BJ (cell line): Measurements from ENCODE around the gene ZFR2. TPM values are rescaled to one million over a fixed set of nuclear protein-coding genes. Genes with fewer than 3 reads are reported as not detected.

Experiments used
- CTCF ChIA-PET: fragments of 350-600 bp; formaldehyde crosslinking; extraction: SDS; loops from one replicate; lab custom pipeline; 2021; ENCODE audit warnings: antibody characterized with exemption, inconsistent platforms; lab: Yijun Ruan, JAX
- POLR2A ChIA-PET: fragments of 300-600 bp; sonication (Branson Sonifier 250); formaldehyde crosslinking; extraction: SDS; loops from one replicate; lab custom pipeline; 2021; ENCODE audit warnings: antibody characterized with exemption; lab: Charles Lee
- DNase-seq: peaks from one replicate; pipeline ENCODE4 v3.0.0-alpha.2; 2011; ENCODE audit warnings: low read depth
- H3K27me3 ChIP-seq: 2 replicates; pipeline ENCODE4 v1.6.0; 2011; ENCODE audit warnings: low read length; ENCODE audit not compliant: control insufficient read depth, insufficient read depth
- H3K36me3 ChIP-seq: 2 replicates; pipeline ENCODE4 v1.5.1; 2011; ENCODE audit warnings: low read length; ENCODE audit not compliant: control insufficient read depth, insufficient read depth
- H3K4me3 ChIP-seq: 2 replicates; pipeline ENCODE4 v1.5.1; 2011; ENCODE audit warnings: low read depth, mild to moderate bottlenecking, control low read depth, low read length
- CTCF ChIP-seq: IDR thresholded peaks from 2 replicates; pipeline ENCODE4 v1.5.1; 2011; ENCODE audit warnings: low read depth, mild to moderate bottlenecking, control low read depth, inconsistent platforms, low read length, moderate library complexity; ENCODE audit not compliant: insufficient read depth
- polyA plus RNA-seq: library from polyadenylated mRNA; depleted of rRNA; stranded (reverse); fragments of >200 nt; gene quantifications from 2 replicates; pipeline ENCODE4 v1.2.3, GENCODE V29; 2011

The ZFR2 gene
- polyA plus RNA-seq, 1 experiment: 0.15 TPM

- no peak for TF ChIP-seq CTCF
- DNase-seq: no peak
- ChIA-PET POLR2A (no interaction called here), CTCF (no interaction called here)
- Histone ChIP-seq H3K4me3 (no peak overlapping the region), H3K27me3 (no peaks in the 10 kb centered on the region), H3K36me3 (no peaks in the 10 kb centered on the region)
These were observed 54.2 kb downstream of the ZFR2 start for GRCh38 chr19:3814648-3815047.

- Histone ChIP-seq H3K4me3 (no peak overlapping the region), H3K27me3 (no peaks in the 10 kb centered on the region), H3K36me3 (no peaks in the 10 kb centered on the region)
- no peak for TF ChIP-seq CTCF
- ChIA-PET POLR2A (no interaction called here), CTCF (interaction anchor here (3.5 kb wide), 1 partner anchor 8 kb away, joined by 23 read pairs; no protein-coding TSS in a partner anchor)
- no peak for DNase-seq
These were observed 55.1 kb downstream of the ZFR2 start for GRCh38 chr19:3813473-3814392.

- no peak for DNase-seq
- ChIA-PET CTCF (interaction anchor here (3.5 kb wide), 1 partner anchor 11 kb away, joined by 23 read pairs; no protein-coding TSS in a partner anchor), POLR2A (no interaction called here)
- H3K27me3 ChIP-seq: no peaks in the 10 kb centered on the region
- no peak overlapping the region for H3K4me3 ChIP-seq
- no peak for TF ChIP-seq CTCF
- H3K36me3 ChIP-seq: no peaks in the 10 kb centered on the region
These were observed 58.0 kb downstream of the ZFR2 start for GRCh38 chr19:3810708-3811355.

GRCh38 chr19:3809881-3810707, 58.7 kb downstream of the ZFR2 start:
- CTCF ChIA-PET: interaction anchor here (2.1 to 3.5 kb wide), 2 partner anchors 12 kb away, joined by 8 to 23 read pairs; no protein-coding TSS in a partner anchor
- POLR2A ChIA-PET: no interaction called here

More at GRCh38 chr19:3809881-3810707, 58.7 kb downstream of the ZFR2 start:
- DNase-seq: no peak
- TF ChIP-seq CTCF: no peak
- Histone ChIP-seq H3K4me3 (no peak overlapping the region), H3K36me3 (no peaks in the 10 kb centered on the region), H3K27me3 (no peaks in the 10 kb centered on the region)
